UCSD-AML1 (cell line): ENCODE measurements around the gene IFIT1B.
A peak's percentile ranks its signal among the peaks of the same experiment; 100 is the strongest.
"Not testable (repeated sequence)": the region's sequence is repeated elsewhere in the genome, so short reads cannot be mapped to it uniquely, and the experiment has no call there.

Experiments used
- DNase-seq: peaks from one replicate; lab custom pipeline; 2025; ENCODE audit not compliant: unreplicated experiment; lab: John Stamatoyannopoulos, UW

Gene IFIT1B

GRCh38 chr10:89411135-89411534 is 33.3 kb downstream of the IFIT1B start:
- not testable (repeated sequence) for DNase-seq

GRCh38 chr10:89412276-89412675 is 34.4 kb downstream of the IFIT1B start:
- not testable (repeated sequence) for DNase-seq

- DNase-seq = no peak
Measured at GRCh38 chr10:89413398-89413912, 35.6 kb downstream of the IFIT1B start.

GRCh38 chr10:89414146-89414878 is 36.5 kb downstream of the IFIT1B start, which contains the start of gene IFIT5:
TSS of gene IFIT5 (plus strand) at chr10:89414568. CDS start at chr10:89414799, 231 bp downstream.
- DNase-seq = peak; percentile 77

- DNase-seq = peak; percentile 73
Measured at GRCh38 chr10:89414879-89415821, 37.3 kb downstream of the IFIT1B start.

- no peak for DNase-seq
Measured at GRCh38 chr10:89416465-89416864, 38.6 kb downstream of the IFIT1B start.

GRCh38 chr10:89419548-89419947 is 41.7 kb downstream of the IFIT1B start:
- no peak for DNase-seq

GRCh38 chr10:89421018-89421476 is 43.2 kb downstream of the IFIT1B start:
- no peak for DNase-seq

- no peak for DNase-seq
Measured at GRCh38 chr10:89425000-89425399, 47.1 kb downstream of the IFIT1B start.

GRCh38 chr10:89426230-89426868 is 48.5 kb downstream of the IFIT1B start:
- DNase-seq = no peak

GRCh38 chr10:89427629-89428028 is 49.8 kb downstream of the IFIT1B start:
- DNase-seq = no peak

GRCh38 chr10:89428877-89429276 is 51.0 kb downstream of the IFIT1B start:
- no peak for DNase-seq

- DNase-seq = no peak
Measured at GRCh38 chr10:89431977-89432376, 54.1 kb downstream of the IFIT1B start.
